SH-SY5Y (cell line): Measurements from ENCODE around the gene PRSS23.

Source experiments
- GATA2 ChIP-seq: IDR thresholded peaks from 2 replicates; pipeline ENCODE4 v1.6.1; 2011; ENCODE audit warnings: mild to moderate bottlenecking, low read depth, low read length
- GATA3 ChIP-seq: IDR thresholded peaks from 2 replicates; pipeline ENCODE4 v1.6.1; 2011; ENCODE audit warnings: low read depth, mild to moderate bottlenecking, low read length, moderate library complexity

Gene PRSS23

GRCh38 chr11:86783661-86784060 lies 16.7 kb upstream of the PRSS23 start:
- TF ChIP-seq GATA2 (no peak), GATA3 (no peak)

GRCh38 chr11:86784241-86784681 lies 16.1 kb upstream of the PRSS23 start:
- TF ChIP-seq GATA3 = no peak
- no peak for TF ChIP-seq GATA2

GRCh38 chr11:86785576-86785975 lies 14.8 kb upstream of the PRSS23 start:
- TF ChIP-seq GATA2 = no peak
- TF ChIP-seq GATA3 = no peak

- TF ChIP-seq GATA3 (no peak), GATA2 (no peak)
Observed at GRCh38 chr11:86787018-86787536, 13.3 kb upstream of the PRSS23 start.

- TF ChIP-seq GATA2 (no peak), GATA3 (no peak)
Observed at GRCh38 chr11:86787656-86788055, 12.7 kb upstream of the PRSS23 start.

- TF ChIP-seq GATA3 (no peak), GATA2 (no peak)
Observed at GRCh38 chr11:86790195-86790725, 10.1 kb upstream of the PRSS23 start.

GRCh38 chr11:86790867-86791849 lies 9.2 kb upstream of the PRSS23 start:
- TF ChIP-seq GATA2 (no peak), GATA3 (no peak)

GRCh38 chr11:86792150-86792549 lies 8.2 kb upstream of the PRSS23 start:
- TF ChIP-seq GATA2 (no peak), GATA3 (no peak)

- no peak for TF ChIP-seq GATA3
- no peak for TF ChIP-seq GATA2
Observed at GRCh38 chr11:86793307-86793706, 7.0 kb upstream of the PRSS23 start.

GRCh38 chr11:86795511-86795910 lies 4.8 kb upstream of the PRSS23 start:
- no peak for TF ChIP-seq GATA2
- TF ChIP-seq GATA3 = no peak

GRCh38 chr11:86795949-86796348 lies 4.4 kb upstream of the PRSS23 start:
- no peak for TF ChIP-seq GATA3
- TF ChIP-seq GATA2 = no peak

GRCh38 chr11:86797133-86797532 lies 3.2 kb upstream of the PRSS23 start:
- no peak for TF ChIP-seq GATA3
- TF ChIP-seq GATA2 = no peak

GRCh38 chr11:86798988-86799387 lies 1.4 kb upstream of the PRSS23 start:
- no peak for TF ChIP-seq GATA3
- TF ChIP-seq GATA2 = no peak

- TF ChIP-seq GATA3 (no peak), GATA2 (no peak)
Observed at GRCh38 chr11:86799680-86800075, 664 bp upstream of the PRSS23 start.

GRCh38 chr11:86800960-86801272 lies 574 bp downstream of the PRSS23 start:
- TF ChIP-seq GATA2 (no peak), GATA3 (no peak)
